Measurements from ENCODE around the gene PRELP. TPM values are rescaled to one million over a fixed set of nuclear protein-coding genes. Genes with fewer than 3 reads are reported as not detected.

The PRELP gene
- total and polyA plus RNA-seq, 2 donors (not counting 1 experiment from before 2014, with no cell fraction given), result not detected

DNA sequence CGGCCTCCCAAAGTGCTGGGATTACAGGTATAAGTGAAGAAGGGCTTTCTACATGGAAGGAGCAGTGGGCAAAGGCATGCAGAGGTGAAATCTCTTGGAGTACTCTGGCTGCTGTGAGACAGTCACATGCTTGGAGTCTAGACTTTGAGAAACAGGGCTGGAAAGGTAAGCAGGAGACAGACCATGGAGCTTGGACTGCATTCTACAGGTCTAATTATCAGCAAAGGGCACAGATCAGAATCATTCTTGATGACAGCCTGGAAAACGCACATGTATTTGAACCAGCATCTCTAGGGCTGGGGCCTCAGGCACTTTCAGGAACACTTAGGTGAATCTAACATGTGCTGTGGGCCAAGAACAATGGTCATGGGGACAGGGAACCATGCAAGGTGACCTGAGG is 7.3 kb upstream of the PRELP start:
- H3K9ac ChIP-seq (ENCODE audit: low read length), result no peak overlapping the region
- peaks cover 18% of the 10 kb centered on the region for H3K27me3 Mint-ChIP-seq
- no peak overlapping the region for H3K27ac Mint-ChIP-seq
- H3K9me3 ChIP-seq (ENCODE audit: control extremely low read depth in 1 of 3, control insufficient read depth in 2 of 3, insufficient read depth in 1 of 3, low read length in 2 of 3), result no peaks in the 10 kb centered on the region
- H4K20me1 ChIP-seq (ENCODE audit: control insufficient read depth, insufficient read depth, low read length, poor library complexity, severe bottlenecking), result no peaks in the 10 kb centered on the region
- H3K27ac ChIP-seq (ENCODE audit: low read length in 2 of 2), result no peak overlapping the region
- H3K9me3 Mint-ChIP-seq (ENCODE audit: insufficient read depth), result no peaks in the 10 kb centered on the region
- no peaks in the 10 kb centered on the region for H3K36me3 ChIP-seq (replicated peaks in 1 of 2; ENCODE audit: control extremely low read depth in 1 of 2, control insufficient read depth in 1 of 2, extremely low read depth in 1 of 2, insufficient read depth in 2 of 2, low read length in 1 of 2)
- ATAC-seq (ENCODE audit: low read depth), result no peak
- no peak overlapping the region for H3K4me3 ChIP-seq (ENCODE audit: control extremely low read depth in 1 of 5, extremely low read depth in 1 of 5, insufficient read depth in 1 of 5, low read depth in 2 of 5, low read length in 4 of 5)
- CTCF ChIA-PET, result interaction anchor here (1.2 kb wide), 1 partner anchor 203 kb away, joined by 3 read pairs; no protein-coding TSS in a partner anchor
- no peak for DNase-seq
- TF ChIP-seq EZH2 (IDR thresholded peaks at IDR 0.05; ENCODE audit: borderline replicate concordance, insufficient read depth, low read depth, low read length, poor library complexity, severe bottlenecking), result no peak
- TF ChIP-seq, protein P1, sequence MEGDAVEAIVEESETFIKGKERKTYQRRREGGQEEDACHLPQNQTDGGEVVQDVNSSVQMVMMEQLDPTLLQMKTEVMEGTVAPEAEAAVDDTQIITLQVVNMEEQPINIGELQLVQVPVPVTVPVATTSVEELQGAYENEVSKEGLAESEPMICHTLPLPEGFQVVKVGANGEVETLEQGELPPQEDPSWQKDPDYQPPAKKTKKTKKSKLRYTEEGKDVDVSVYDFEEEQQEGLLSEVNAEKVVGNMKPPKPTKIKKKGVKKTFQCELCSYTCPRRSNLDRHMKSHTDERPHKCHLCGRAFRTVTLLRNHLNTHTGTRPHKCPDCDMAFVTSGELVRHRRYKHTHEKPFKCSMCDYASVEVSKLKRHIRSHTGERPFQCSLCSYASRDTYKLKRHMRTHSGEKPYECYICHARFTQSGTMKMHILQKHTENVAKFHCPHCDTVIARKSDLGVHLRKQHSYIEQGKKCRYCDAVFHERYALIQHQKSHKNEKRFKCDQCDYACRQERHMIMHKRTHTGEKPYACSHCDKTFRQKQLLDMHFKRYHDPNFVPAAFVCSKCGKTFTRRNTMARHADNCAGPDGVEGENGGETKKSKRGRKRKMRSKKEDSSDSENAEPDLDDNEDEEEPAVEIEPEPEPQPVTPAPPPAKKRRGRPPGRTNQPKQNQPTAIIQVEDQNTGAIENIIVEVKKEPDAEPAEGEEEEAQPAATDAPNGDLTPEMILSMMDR (IDR thresholded peaks at IDR 0.05), result no peak
- H3K4me1 Mint-ChIP-seq, result peaks cover under 1% of the 10 kb centered on the region
- no peaks in the 10 kb centered on the region for H3K79me2 ChIP-seq (ENCODE audit: control insufficient read depth, insufficient read depth, low read length)
- WGBS (ENCODE audit: insufficient coverage), result 95% methylated on average over 2 of the region's 2 CpGs
- intact Hi-C loops (cut with micrococcal nuclease), result no loop called here
- H3K4me1 ChIP-seq (ENCODE audit: control insufficient read depth in 2 of 2, insufficient read depth in 2 of 2, low read length in 2 of 2), result no peaks in the 10 kb centered on the region
- no peak overlapping the region for H3K4me2 ChIP-seq (replicated peaks; ENCODE audit: low read depth, low read length, poor library complexity, severe bottlenecking)
- H2AFZ ChIP-seq (ENCODE audit: insufficient read depth, low read depth, low read length, poor library complexity, severe bottlenecking), result no peak overlapping the region
- POLR2A ChIA-PET, result no interaction called here
- H3K4me3 Mint-ChIP-seq, result no peak overlapping the region
- H3K27me3 ChIP-seq (replicated peaks in 1 of 4; ENCODE audit: control extremely low read depth in 1 of 4, control insufficient read depth in 3 of 4, insufficient read depth in 4 of 4, low read length in 3 of 4), result no peaks in the 10 kb centered on the region

DNA sequence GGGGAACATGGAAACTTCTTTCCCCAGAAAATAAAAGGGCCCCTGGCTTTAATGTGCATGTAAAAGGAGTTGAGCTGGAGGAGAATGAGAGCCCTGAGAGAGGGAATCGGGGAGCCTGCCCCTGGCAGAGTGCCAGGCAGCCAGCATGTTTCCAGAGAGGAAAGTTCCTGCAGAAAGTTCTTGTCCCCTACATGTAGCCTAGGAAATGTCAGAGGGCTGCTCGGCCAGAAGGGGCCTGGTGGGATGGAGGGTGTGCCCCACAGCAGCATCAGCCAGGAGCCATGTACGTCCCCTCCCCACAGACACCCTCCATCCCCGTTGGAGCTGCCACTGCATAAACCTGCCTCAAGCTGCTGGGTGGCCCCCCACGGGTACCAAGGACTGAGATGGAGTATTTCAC is 5.4 kb upstream of the PRELP start:
- 79% methylated on average over 3 of the region's 5 CpGs for WGBS (ENCODE audit: insufficient coverage)
- POLR2A ChIA-PET, result no interaction called here
- H3K27ac Mint-ChIP-seq, result no peak overlapping the region

More for the DNA sequence above, 5.4 kb upstream of the PRELP start:
- Histone ChIP-seq H4K20me1 (ENCODE audit: control insufficient read depth, insufficient read depth, low read length, poor library complexity, severe bottlenecking) (no peaks in the 10 kb centered on the region), H2AFZ (ENCODE audit: insufficient read depth, low read depth, low read length, poor library complexity, severe bottlenecking) (no peak overlapping the region), H3K4me1 (ENCODE audit: control insufficient read depth in 2 of 2, insufficient read depth in 2 of 2, low read length in 2 of 2) (no peaks in the 10 kb centered on the region), H3K4me3 (ENCODE audit: control extremely low read depth in 1 of 5, extremely low read depth in 1 of 5, insufficient read depth in 1 of 5, low read depth in 2 of 5, low read length in 4 of 5) (no peak overlapping the region), H3K4me2 (replicated peaks; ENCODE audit: low read depth, low read length, poor library complexity, severe bottlenecking) (no peak overlapping the region), H3K79me2 (ENCODE audit: control insufficient read depth, insufficient read depth, low read length) (no peaks in the 10 kb centered on the region), H3K36me3 (replicated peaks in 1 of 2; ENCODE audit: control extremely low read depth in 1 of 2, control insufficient read depth in 1 of 2, extremely low read depth in 1 of 2, insufficient read depth in 2 of 2, low read length in 1 of 2) (no peaks in the 10 kb centered on the region), H3K9me3 (ENCODE audit: control extremely low read depth in 1 of 3, control insufficient read depth in 2 of 3, insufficient read depth in 1 of 3, low read length in 2 of 3) (no peaks in the 10 kb centered on the region), H3K27ac (ENCODE audit: low read length in 2 of 2) (no peak overlapping the region), H3K27me3 (replicated peaks in 1 of 4; ENCODE audit: control extremely low read depth in 1 of 4, control insufficient read depth in 3 of 4, insufficient read depth in 4 of 4, low read length in 3 of 4) (no peaks in the 10 kb centered on the region), H3K9ac (ENCODE audit: low read length) (no peak overlapping the region)
- H3K4me3 Mint-ChIP-seq, result no peak overlapping the region
- CTCF ChIA-PET, result no interaction called here
- no peaks in the 10 kb centered on the region for H3K9me3 Mint-ChIP-seq (ENCODE audit: insufficient read depth)
- ATAC-seq (ENCODE audit: low read depth) (no peak), DNase-seq (no peak)
- H3K4me1 Mint-ChIP-seq, result no peaks in the 10 kb centered on the region
- TF ChIP-seq, protein P1 (IDR thresholded peaks at IDR 0.05), result no peak
- TF ChIP-seq EZH2 (IDR thresholded peaks at IDR 0.05; ENCODE audit: borderline replicate concordance, insufficient read depth, low read depth, low read length, poor library complexity, severe bottlenecking), result no peak
- H3K27me3 Mint-ChIP-seq, result peaks cover 32% of the 10 kb centered on the region
- intact Hi-C loops (cut with micrococcal nuclease), result no loop called here

Data from B cell (primary cell).